ENCODE data around the gene HDDC3. TPM values are rescaled to one million over a fixed set of nuclear protein-coding genes. Genes with fewer than 3 reads are reported as not detected.
"Not testable (repeated sequence)": the region's sequence is repeated elsewhere in the genome, so short reads cannot be mapped to it uniquely, and the experiment has no call there.

The HDDC3 gene
- total RNA-seq, 2 donors from 2014 or later: 11.5 to 13.1 TPM

GRCh38 chr15:90901175-90902039, 30.9 kb downstream of the HDDC3 start:
- DNase-seq (ENCODE audit: low spot score) (no peak), ATAC-seq (ENCODE audit: insufficient number of reproducible peaks, low FRiP score, low read depth) (no peak)
- TF ChIP-seq CTCF (IDR thresholded peaks at IDR 0.05): no peak
- H3K9me3 ChIP-seq: no peaks in the 10 kb centered on the region
- peak overlapping the region; percentile 80 to 86 for H3K27ac ChIP-seq
- H3K4me3 ChIP-seq: peak overlapping the region; percentile 76
- H3K36me3 ChIP-seq: peaks cover 14% of the 10 kb centered on the region
- H3K4me1 ChIP-seq (ENCODE audit: control insufficient read depth in 1 of 2, low read depth in 2 of 2): peaks cover 15 to 19% of the 10 kb centered on the region in 2 donors
- H3K27me3 ChIP-seq (replicated peaks; ENCODE audit: insufficient read depth): no peaks in the 10 kb centered on the region

- not testable (repeated sequence) for H3K4me1 ChIP-seq (ENCODE audit: control insufficient read depth in 1 of 2, low read depth in 2 of 2); DNase-seq (ENCODE audit: low spot score); H3K4me3 ChIP-seq; ATAC-seq (ENCODE audit: insufficient number of reproducible peaks, low FRiP score, low read depth); H3K9me3 ChIP-seq; H3K27ac ChIP-seq; H3K27me3 ChIP-seq (replicated peaks; ENCODE audit: insufficient read depth)
- H3K36me3 ChIP-seq: peaks cover 27% of the 10 kb centered on the region
Observed at GRCh38 chr15:90897131-90897655, 35.2 kb downstream of the HDDC3 start.

GRCh38 chr15:90895571-90896117, 36.7 kb downstream of the HDDC3 start:
- Histone ChIP-seq H3K4me3 (no peak overlapping the region), H3K9me3 (no peaks in the 10 kb centered on the region), H3K27ac (no peak overlapping the region), H3K27me3 (replicated peaks; ENCODE audit: insufficient read depth) (no peaks in the 10 kb centered on the region), H3K4me1 (ENCODE audit: control insufficient read depth in 1 of 2, low read depth in 2 of 2) (no peaks in the 10 kb centered on the region), H3K36me3 (peaks cover 40% of the 10 kb centered on the region)
- DNase-seq (ENCODE audit: low spot score) (no peak), ATAC-seq (ENCODE audit: insufficient number of reproducible peaks, low FRiP score, low read depth) (no peak)
- no peak for TF ChIP-seq CTCF (IDR thresholded peaks at IDR 0.05)

GRCh38 chr15:90893175-90894090, 38.9 kb downstream of the HDDC3 start:
- Histone ChIP-seq H3K27me3 (replicated peaks; ENCODE audit: insufficient read depth) (no peaks in the 10 kb centered on the region), H3K27ac (no peak overlapping the region), H3K4me1 (ENCODE audit: control insufficient read depth in 1 of 2, low read depth in 2 of 2) (no peaks in the 10 kb centered on the region), H3K4me3 (no peak overlapping the region), H3K9me3 (no peaks in the 10 kb centered on the region), H3K36me3 (peaks cover 50% of the 10 kb centered on the region)
- DNase-seq (ENCODE audit: low spot score) (no peak), ATAC-seq (ENCODE audit: insufficient number of reproducible peaks, low FRiP score, low read depth) (no peak)
- no peak for TF ChIP-seq CTCF (IDR thresholded peaks at IDR 0.05)

- peaks cover 51% of the 10 kb centered on the region for H3K36me3 ChIP-seq
- ATAC-seq (ENCODE audit: insufficient number of reproducible peaks, low FRiP score, low read depth): no peak
Observed at GRCh38 chr15:90892498-90893174, 39.7 kb downstream of the HDDC3 start.

More at GRCh38 chr15:90892498-90893174, 39.7 kb downstream of the HDDC3 start:
- H3K27me3 ChIP-seq (replicated peaks; ENCODE audit: insufficient read depth): no peaks in the 10 kb centered on the region
- no peaks in the 10 kb centered on the region for H3K9me3 ChIP-seq
- DNase-seq (ENCODE audit: low spot score): no peak
- H3K4me1 ChIP-seq (ENCODE audit: control insufficient read depth in 1 of 2, low read depth in 2 of 2): no peaks in the 10 kb centered on the region
- TF ChIP-seq CTCF (IDR thresholded peaks at IDR 0.05): no peak
- H3K4me3 ChIP-seq: no peak overlapping the region
- no peak overlapping the region for H3K27ac ChIP-seq
